NOMO-1 treated with DMSO at 0.1 percent for 48 hours (cell line): ENCODE results near the gene SV2C.

ENCODE experiments used
- DNase-seq: peaks from one replicate; lab custom pipeline; 2025; ENCODE audit not compliant: unreplicated experiment; lab: John Stamatoyannopoulos, UW

The SV2C gene

DNA sequence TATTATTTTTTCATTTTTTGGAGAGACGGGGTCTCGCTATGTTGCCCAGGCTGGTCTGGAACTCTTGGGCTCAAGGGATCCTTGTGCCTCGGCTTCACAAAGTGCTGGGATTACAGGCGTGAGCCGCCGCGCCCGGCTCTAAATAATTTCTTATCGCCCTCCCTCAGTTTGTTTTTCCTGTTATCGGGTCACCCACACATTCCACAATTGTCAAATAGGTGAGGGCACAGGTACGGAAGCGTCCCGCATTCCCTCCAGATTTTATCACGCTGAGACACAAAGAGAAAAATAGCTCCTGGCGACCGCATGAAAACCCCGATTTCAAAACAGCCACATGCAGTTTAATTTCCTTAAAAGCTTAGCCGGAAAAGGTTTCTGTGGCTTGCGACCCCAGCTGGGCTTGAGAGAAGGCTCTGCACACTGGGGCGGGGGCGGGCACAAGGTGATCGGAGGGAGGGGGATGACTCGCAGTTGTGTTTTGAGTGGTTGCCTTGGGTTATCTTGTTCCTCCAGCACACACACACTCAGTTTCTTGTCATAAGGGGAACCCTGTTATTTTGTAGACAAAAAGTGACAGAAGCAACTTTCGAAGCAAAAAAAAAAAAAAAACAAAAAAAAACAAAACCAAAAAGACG lies 319.2 kb downstream of the SV2C start:
- DNase-seq: peak; percentile 78

DNA sequence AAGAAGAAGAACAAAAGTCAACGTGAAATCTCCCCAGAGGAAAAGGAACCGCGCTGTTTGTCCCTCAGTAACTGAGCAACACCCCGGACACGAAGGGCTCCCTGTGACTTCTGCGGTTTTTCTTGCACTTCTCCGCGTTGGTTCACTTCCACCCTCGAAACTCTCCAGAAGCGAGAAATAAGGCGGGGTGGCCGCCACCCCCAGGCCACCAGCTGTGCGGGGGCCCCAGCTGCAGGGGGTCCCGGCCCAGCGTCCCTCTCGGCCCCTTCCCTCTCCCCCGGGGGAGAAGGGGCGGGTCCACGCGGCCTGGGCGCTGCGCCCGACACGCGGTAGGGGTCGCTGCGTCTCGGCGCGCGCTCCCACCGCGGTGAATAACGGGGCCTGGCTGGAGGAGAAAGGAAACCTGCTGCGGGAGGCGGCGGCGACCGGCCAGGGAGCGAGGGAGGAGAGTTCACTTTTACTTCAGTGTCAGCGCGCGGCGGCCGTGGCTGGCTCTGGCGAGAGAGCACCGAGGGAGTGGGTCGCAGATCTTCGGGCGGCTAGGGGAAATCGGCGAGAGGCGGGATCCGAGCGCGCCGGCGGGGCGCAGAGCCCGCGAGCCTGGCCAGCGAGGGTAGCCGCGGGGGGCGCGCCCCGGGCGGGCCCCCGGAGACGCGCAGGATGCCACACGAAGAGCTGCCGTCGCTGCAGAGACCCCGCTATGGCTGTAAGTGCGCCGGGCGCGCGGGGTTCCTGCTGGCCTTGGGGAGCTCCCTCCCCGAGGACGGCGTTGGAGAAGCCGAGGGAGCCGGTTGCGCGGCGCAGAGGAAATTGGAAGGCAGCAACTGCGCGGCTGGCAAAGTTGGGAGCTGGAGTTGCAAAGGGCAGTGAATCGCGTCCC lies 319.9 kb downstream of the SV2C start, which contains the start of gene IQGAP2:
Gene IQGAP2 (plus strand): TSS at position 400 of the 880 bp plus-strand sequence. CDS start 261 bp downstream, at position 661.
- DNase-seq: peak; percentile 78
